Measurements from ENCODE around the gene LAMA2.

- TF ChIP-seq CTCF (IDR thresholded peaks at IDR 0.05; ENCODE audit: low read depth, low read length), result no peak
- no peak for TF ChIP-seq EZH2phosphoT487 (IDR thresholded peaks at IDR 0.05; ENCODE audit: low read depth)
Measured at GRCh38 chr6:129525055-129525454, 642.1 kb downstream of the LAMA2 start.
